Stomach smooth muscle (tissue), 2 donors: ENCODE results near the gene KNL1.
"Not testable (repeated sequence)": the region's sequence is repeated elsewhere in the genome, so short reads cannot be mapped to it uniquely, and the experiment has no call there.

Experiments used
- H3K27ac ChIP-seq: one replicate; pipeline ENCODE4 v1.7.0; 2013; ENCODE audit warnings: mild to moderate bottlenecking, low read length, inconsistent platforms
- H3K27me3 ChIP-seq, 2 donors: one replicate each; pipeline ENCODE4 v1.7.0; 2013; ENCODE audit warnings: low read length in 2 of 2; ENCODE audit not compliant: insufficient read depth in 2 of 2, control insufficient read depth in 1 of 2
- H3K36me3 ChIP-seq, 2 donors: one replicate each; pipeline ENCODE4 v1.7.0; 2013; ENCODE audit warnings: low read length in 2 of 2; ENCODE audit not compliant: control insufficient read depth in 2 of 2, insufficient read depth in 2 of 2
- H3K4me1 ChIP-seq: one replicate; pipeline ENCODE4 v1.7.0; 2013; ENCODE audit warnings: low read length; ENCODE audit not compliant: control insufficient read depth, insufficient read depth
- H3K4me3 ChIP-seq, 2 donors: one replicate each; pipeline ENCODE4 v1.7.0; 2013; ENCODE audit warnings: low read length in 2 of 2
- H3K9ac ChIP-seq, 2 donors: one replicate each; pipeline ENCODE4 v1.7.0; 2013; ENCODE audit warnings: low read length in 2 of 2, mild to moderate bottlenecking in 1 of 2
- H3K9me3 ChIP-seq, 2 donors: one replicate each; pipeline ENCODE4 v1.7.0; 2013; ENCODE audit warnings: low read length in 2 of 2; ENCODE audit not compliant: control insufficient read depth in 2 of 2
- donor health status: healthy.
- donor health status: Pancreatic carcinoma.

KNL1 gene

DNA sequence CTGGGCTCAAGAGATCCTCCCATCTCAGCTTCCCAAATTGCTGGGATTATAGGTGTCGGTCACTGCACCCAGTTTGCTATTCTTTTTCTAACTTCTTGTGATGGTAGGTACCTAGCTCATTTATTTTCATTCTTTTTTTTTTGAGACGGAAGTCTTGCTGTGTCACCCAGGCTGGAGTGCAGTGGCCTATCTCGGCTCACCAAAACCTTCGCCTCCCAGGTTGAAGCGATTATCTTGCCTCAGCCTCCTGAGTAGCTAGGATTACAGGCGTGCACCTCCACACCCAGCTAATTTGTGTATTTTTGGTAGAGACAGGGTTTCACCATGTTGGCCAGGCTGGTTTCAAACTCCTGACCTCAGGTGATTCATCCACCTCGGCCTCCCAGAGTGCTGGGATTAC is 70.9 kb downstream of the KNL1 start:
- H3K4me1 ChIP-seq, result no peaks in the 10 kb centered on the region
- H3K36me3 ChIP-seq, result no peaks in the 10 kb centered on the region
- no peaks in the 10 kb centered on the region for H3K9me3 ChIP-seq
- no peaks in the 10 kb centered on the region for H3K27me3 ChIP-seq
- no peak overlapping the region for H3K27ac ChIP-seq
- H3K9ac ChIP-seq, result no peak overlapping the region
- no peak overlapping the region for H3K4me3 ChIP-seq

DNA sequence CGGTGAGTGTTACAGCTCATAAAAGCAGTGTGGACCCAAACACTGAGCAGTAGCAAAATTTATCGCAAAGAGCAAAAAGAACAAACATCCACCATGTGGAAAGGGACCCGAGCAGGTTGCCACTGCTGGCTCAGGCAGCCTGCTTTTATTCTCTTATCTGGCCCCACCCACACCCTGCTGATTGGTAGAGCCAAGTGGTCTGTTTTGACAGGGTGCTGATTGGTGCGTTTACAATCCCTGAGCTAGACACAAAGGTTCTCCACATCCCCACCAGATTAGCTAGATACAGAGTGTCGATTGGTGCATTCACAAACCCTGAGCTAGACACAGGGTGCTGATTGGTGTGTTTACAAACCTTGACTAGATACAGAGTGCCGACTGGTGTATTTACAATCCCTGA is 82.2 kb downstream of the KNL1 start:
- H3K27me3 ChIP-seq, H3K9ac ChIP-seq, H3K9me3 ChIP-seq, H3K36me3 ChIP-seq, H3K4me3 ChIP-seq, H3K27ac ChIP-seq, H3K4me1 ChIP-seq: not testable (repeated sequence)

DNA sequence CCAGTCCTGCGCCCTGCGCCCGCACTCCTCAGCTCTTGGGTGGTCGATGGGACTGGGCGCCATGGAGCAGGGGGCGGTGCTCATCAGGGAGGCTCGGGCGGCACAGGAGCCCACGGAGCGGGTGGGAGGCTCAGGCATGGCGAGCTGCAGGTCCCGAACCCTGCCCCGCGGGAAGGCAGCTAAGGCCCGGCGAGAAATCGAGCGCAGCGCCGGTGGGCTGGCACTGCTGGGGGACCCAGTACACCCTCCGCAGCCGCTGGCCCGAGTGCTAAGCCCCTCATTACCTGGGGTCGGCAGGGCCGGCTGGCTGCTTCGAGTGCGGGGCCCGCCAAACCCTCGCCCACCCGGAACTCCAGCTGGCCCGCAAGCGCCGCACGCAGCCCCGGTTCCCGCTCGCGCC is 82.9 kb downstream of the KNL1 start:
- not testable (repeated sequence) for H3K4me3 ChIP-seq, H3K36me3 ChIP-seq, H3K9ac ChIP-seq, H3K4me1 ChIP-seq, H3K9me3 ChIP-seq, H3K27me3 ChIP-seq, H3K27ac ChIP-seq

DNA sequence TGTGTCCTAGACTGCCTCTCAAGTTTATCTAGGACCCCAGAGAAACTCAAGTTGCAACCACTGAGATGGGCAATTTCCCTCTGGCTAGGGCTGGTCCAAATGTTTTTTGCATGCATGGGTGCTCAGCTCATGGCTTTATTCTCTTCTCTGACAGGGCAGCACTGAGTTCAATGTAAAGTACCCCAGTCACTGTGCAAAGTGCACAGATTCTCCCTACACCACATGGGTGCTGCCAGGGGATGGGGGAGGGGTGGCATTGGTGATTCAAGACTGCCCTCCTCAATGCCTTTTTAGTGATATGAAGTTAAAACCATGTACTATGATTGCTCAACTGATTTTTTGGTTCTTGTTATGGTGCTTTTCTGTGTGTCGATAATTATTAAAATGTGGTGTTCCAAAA is 86.1 kb downstream of the KNL1 start:
- Histone ChIP-seq H3K27me3 (no peaks in the 10 kb centered on the region), H3K36me3 (no peaks in the 10 kb centered on the region), H3K9ac (no peak overlapping the region), H3K4me1 (no peaks in the 10 kb centered on the region), H3K27ac (no peak overlapping the region), H3K9me3 (no peaks in the 10 kb centered on the region), H3K4me3 (no peak overlapping the region)

- H3K9ac ChIP-seq, H3K4me1 ChIP-seq, H3K27me3 ChIP-seq, H3K27ac ChIP-seq, H3K4me3 ChIP-seq, H3K36me3 ChIP-seq, H3K9me3 ChIP-seq: not testable (repeated sequence)
Observed at GRCh38 chr15:40680959-40681358, 86.9 kb downstream of the KNL1 start.

DNA sequence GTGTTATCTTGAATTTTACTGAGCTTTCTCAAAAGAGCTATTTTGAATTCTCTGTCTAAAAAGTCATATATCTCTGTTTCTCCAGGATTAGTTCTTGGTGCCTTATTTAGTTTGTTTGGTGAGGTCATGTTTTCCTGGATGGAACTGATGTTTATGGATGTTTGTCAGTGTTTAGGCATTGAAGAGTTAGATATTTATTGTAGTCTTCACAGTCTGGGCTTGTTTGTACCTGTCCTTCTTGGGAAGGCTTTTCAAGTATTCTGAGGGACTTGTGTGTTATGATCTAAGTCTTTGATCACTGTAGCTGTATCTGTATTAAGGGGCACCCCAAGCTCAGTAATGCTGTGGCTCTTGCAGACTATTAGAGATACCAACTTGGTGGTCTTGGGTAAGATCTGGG is 90.3 kb downstream of the KNL1 start:
- no peaks in the 10 kb centered on the region for H3K27me3 ChIP-seq
- no peaks in the 10 kb centered on the region for H3K9me3 ChIP-seq
- H3K4me1 ChIP-seq, result no peaks in the 10 kb centered on the region
- no peak overlapping the region for H3K27ac ChIP-seq
- no peak overlapping the region for H3K9ac ChIP-seq
- H3K4me3 ChIP-seq, result no peak overlapping the region
- no peaks in the 10 kb centered on the region for H3K36me3 ChIP-seq

DNA sequence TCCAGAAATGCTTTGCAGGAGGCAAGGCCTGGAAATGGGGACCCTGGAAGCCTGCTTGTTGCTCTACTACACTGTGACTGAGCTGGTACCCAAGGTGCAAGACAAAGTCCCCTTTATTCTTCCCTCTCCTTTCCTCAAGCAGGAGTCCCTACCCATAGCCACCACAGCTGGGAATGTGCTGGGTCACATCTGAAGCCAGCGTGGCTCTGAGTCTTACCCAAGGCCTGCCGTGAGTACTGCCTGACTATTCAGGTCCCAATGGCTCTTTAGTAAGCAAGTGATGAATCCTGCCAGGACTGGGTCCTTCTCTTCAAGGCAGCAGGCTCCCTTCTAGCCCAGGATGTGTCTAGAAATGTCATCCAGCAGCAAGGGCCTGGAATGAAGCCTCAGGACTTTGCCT is 91.3 kb downstream of the KNL1 start:
- Histone ChIP-seq H3K27me3 (no peaks in the 10 kb centered on the region), H3K9me3 (no peaks in the 10 kb centered on the region), H3K36me3 (no peaks in the 10 kb centered on the region), H3K4me1 (no peaks in the 10 kb centered on the region), H3K4me3 (no peak overlapping the region), H3K27ac (no peak overlapping the region), H3K9ac (no peak overlapping the region)

- Histone ChIP-seq H3K4me3 (no peak overlapping the region), H3K36me3 (peaks cover 4% of the 10 kb centered on the region in 2 donors), H3K9me3 (no peaks in the 10 kb centered on the region), H3K27ac (no peak overlapping the region), H3K27me3 (no peaks in the 10 kb centered on the region), H3K9ac (no peak overlapping the region), H3K4me1 (peaks cover 7% of the 10 kb centered on the region)
Observed at GRCh38 chr15:40688932-40689799, 95.1 kb downstream of the KNL1 start.

- H3K36me3 ChIP-seq, result peaks cover 4% of the 10 kb centered on the region in 2 donors
- H3K4me1 ChIP-seq, result peaks cover 19% of the 10 kb centered on the region
- H3K27ac ChIP-seq, result no peak overlapping the region
- no peaks in the 10 kb centered on the region for H3K9me3 ChIP-seq
- no peak overlapping the region for H3K4me3 ChIP-seq
- no peaks in the 10 kb centered on the region for H3K27me3 ChIP-seq
- H3K9ac ChIP-seq, result no peak overlapping the region
Observed at GRCh38 chr15:40691737-40692136, 97.7 kb downstream of the KNL1 start.

DNA sequence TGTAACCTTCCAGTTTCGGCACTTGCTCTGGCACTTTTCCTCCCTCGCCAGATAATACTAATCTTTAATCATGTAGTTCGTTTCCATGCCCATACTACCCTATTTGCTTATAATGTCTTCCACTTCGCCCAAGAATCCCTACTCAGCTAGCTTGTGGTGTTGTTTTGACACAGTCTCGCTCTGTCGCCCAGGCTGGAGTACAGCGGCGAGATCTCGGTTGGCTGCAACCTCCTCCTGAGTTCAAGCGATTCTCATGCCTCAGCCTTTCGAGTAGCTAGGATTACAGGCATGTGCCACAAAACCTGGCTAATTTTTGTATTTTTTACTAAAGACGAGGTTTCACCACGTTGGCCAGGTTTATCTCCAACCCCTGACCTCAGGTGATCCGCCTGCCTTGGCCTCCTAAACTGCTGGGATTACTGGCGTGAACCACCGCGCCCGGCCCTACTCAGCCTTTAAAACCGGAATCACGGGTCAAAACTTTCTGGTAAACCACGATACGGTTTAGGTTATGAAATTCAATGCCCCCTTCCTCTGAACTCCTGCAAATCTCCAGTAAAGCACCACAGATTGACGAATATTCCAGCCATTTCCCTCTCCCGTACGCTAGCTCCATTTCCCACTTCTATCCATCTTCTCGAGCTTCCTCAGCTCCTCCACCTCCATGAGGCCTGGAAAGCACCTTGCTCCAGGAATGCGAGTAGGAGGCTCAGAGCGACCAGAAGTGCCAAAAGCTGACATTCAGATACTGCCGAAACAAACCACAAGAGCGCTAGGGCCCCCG is 100.0 kb downstream of the KNL1 start:
- peaks cover 4% of the 10 kb centered on the region in 2 donors for H3K36me3 ChIP-seq
- H3K4me1 ChIP-seq, result peaks cover 19% of the 10 kb centered on the region
- H3K4me3 ChIP-seq, result peak overlapping the region; percentile 93 to 96
- no peaks in the 10 kb centered on the region for H3K9me3 ChIP-seq
- no peaks in the 10 kb centered on the region for H3K27me3 ChIP-seq
- H3K27ac ChIP-seq, result peak overlapping the region; percentile 98
- H3K9ac ChIP-seq, result peak overlapping the region; percentile 90 to 99
